Right lobe of liver (tissue), 6 donors: Measurements from ENCODE around the gene METTL17. TPM values are rescaled to one million over a fixed set of nuclear protein-coding genes. Genes with fewer than 3 reads are reported as not detected.
A peak's percentile ranks its signal among the peaks of the same experiment; 100 is the strongest.

Experiments
- ATAC-seq, 4 donors: fragments of 200-7000 bp; cut with Tn5 transposase; one replicate each; pipeline ENCODE4 v1.9.1; 2020; ENCODE audit warnings: mild to moderate bottlenecking in 4 of 4, moderate library complexity in 4 of 4
- DNase-seq, 3 donors: peaks; one replicate each; pipeline ENCODE4 v3.0.0-alpha.2; 2020
- H3K27ac ChIP-seq, 3 donors: fragments of 200-600 bp; one replicate each; pipeline ENCODE4 v1.8.0; 2022
- H3K27me3 ChIP-seq, 2 donors: fragments of 200-600 bp; one replicate each; pipeline ENCODE4 v1.8.0; 2022
- H3K36me3 ChIP-seq, 4 donors: fragments of 200-600 bp; sonication (generic) in 1 of 4; one replicate each; pipeline versions ENCODE4 v1.5.1 to v1.8.0; 2017 to 2022; ENCODE audit warnings: control low read depth in 1 of 4
- H3K4me1 ChIP-seq, 4 donors: fragments of 200-600 bp; sonication (generic) in 1 of 4; one replicate each; pipeline versions ENCODE4 v1.5.1 to v1.8.0; 2017 to 2022; ENCODE audit warnings: control low read depth in 1 of 4
- H3K4me3 ChIP-seq, 3 donors: fragments of 200-600 bp; one replicate each; pipeline ENCODE4 v1.8.0; 2022
- H3K9me3 ChIP-seq, 4 donors: fragments of 200-600 bp; sonication (generic) in 1 of 4; one replicate each; pipeline versions ENCODE4 v1.5.1 to v1.8.0; 2017 to 2022; ENCODE audit warnings: control low read depth in 1 of 4
- POLR2A ChIP-seq: fragments of 450-650 bp; IDR thresholded peaks from one replicate; pipeline ENCODE4 v1.6.1; 2017; ENCODE audit warnings: antibody characterized with exemption, mild to moderate bottlenecking
- WGBS: methylation state at CpG from one replicate; pipeline ENCODE4 v1.1.6; 2018; ENCODE audit warnings: low coverage, low lambda C conversion rate; ENCODE audit not compliant: insufficient coverage; ENCODE audit errors: missing lambda C conversion rate; 5-methylcytosine and 5-hydroxymethylcytosine counted together
- intact Hi-C, 2 donors: fragments of 100-400 bp; cut with DNase I; formaldehyde crosslinking; loops; one replicate each; pipeline versions ENCODE4 v1.11.2 to v1.14.1; 2022
- microRNA-seq, 2 donors: library from miRNA; unstranded; fragments of <30 nt; microRNA quantifications; one replicate each; pipeline ENCODE4, GENCODE V29; 2019 to 2020
- small RNA-seq, 2 experiments: library from RNA; depleted of rRNA; stranded (forward); fragments of <200 nt; gene quantifications; one replicate each; pipeline ENCODE3, GENCODE V24; 2016
- total RNA-seq, 6 experiments: library from RNA; depleted of rRNA in 2 of 6; stranded (reverse); fragments of >200 nt in 2 of 6; fragmentation: NEBNext Ultra II Directional in 3 of 6; extraction: Animal tissue kit (Norgen Biotek cat#: 25700) in 3 of 6; gene quantifications; one replicate each; pipeline versions ENCODE4 v1.1.0 to v1.2.4, GENCODE V29; 2016 to 2023
- TF ChIP-seq, protein P1 (sequence below), 4 donors: fragments of 200-600 bp in 3 of 4; fragments of 450-650 bp in 1 of 4; IDR thresholded peaks; one replicate each; pipeline versions ENCODE4 v1.5.1 to v1.8.0; 2016 to 2022; ENCODE audit warnings: antibody characterized with exemption in 4 of 4, mild to moderate bottlenecking in 2 of 4
- donor health status: DM: no; HTN: yes; CAD: no.
- donor health status: DM: no; HTN: no; CAD: no.
- donor health status: DM: no; HTN: no; CAD: no.
- donor health status: DM: no; HTN: yes; CAD: no.
- donor health status: DM: no; HTN: yes; CAD: no.

METTL17 gene
- total RNA-seq, 6 experiments from 2014 or later: 27.5 to 70.7 (median 34.6) TPM

DNA sequence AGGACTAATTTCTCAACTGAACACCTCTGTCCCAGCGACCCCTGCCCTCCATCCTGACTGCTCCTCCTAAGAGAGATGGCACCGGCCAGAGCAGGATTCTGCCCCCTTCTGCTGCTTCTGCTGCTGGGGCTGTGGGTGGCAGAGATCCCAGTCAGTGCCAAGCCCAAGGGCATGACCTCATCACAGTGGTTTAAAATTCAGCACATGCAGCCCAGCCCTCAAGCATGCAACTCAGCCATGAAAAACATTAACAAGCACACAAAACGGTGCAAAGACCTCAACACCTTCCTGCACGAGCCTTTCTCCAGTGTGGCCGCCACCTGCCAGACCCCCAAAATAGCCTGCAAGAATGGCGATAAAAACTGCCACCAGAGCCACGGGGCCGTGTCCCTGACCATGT, 53.1 kb downstream of the METTL17 start:
- TF ChIP-seq, protein P1, sequence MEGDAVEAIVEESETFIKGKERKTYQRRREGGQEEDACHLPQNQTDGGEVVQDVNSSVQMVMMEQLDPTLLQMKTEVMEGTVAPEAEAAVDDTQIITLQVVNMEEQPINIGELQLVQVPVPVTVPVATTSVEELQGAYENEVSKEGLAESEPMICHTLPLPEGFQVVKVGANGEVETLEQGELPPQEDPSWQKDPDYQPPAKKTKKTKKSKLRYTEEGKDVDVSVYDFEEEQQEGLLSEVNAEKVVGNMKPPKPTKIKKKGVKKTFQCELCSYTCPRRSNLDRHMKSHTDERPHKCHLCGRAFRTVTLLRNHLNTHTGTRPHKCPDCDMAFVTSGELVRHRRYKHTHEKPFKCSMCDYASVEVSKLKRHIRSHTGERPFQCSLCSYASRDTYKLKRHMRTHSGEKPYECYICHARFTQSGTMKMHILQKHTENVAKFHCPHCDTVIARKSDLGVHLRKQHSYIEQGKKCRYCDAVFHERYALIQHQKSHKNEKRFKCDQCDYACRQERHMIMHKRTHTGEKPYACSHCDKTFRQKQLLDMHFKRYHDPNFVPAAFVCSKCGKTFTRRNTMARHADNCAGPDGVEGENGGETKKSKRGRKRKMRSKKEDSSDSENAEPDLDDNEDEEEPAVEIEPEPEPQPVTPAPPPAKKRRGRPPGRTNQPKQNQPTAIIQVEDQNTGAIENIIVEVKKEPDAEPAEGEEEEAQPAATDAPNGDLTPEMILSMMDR (IDR thresholded peaks at IDR 0.05): no peak
- no peak for TF ChIP-seq POLR2A
- intact Hi-C loops: no loop called here

DNA sequence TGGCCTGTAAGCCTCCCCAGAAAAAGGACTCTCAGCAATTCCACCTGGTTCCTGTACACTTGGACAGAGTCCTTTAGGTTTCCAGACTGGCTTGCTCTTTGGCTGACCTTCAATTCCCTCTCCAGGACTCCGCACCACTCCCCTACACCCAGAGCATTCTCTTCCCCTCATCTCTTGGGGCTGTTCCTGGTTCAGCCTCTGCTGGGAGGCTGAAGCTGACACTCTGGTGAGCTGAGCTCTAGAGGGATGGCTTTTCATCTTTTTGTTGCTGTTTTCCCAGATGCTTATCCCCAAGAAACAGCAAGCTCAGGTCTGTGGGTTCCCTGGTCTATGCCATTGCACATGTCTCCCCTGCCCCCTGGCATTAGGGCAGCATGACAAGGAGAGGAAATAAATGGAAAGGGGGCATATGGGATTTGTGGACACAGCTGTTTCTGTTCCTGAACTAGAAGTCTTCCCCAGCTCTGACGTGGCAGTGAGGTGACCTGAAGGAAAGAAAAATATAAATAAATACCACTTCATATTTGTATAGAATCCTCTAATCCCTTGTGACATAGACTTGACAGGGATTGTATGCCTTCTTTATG, 53.7 kb downstream of the METTL17 start:
- H3K4me3 ChIP-seq: peak overlapping the region in 2 of 3 donors; percentile 0 to 17
- TF ChIP-seq, protein P1 (IDR thresholded peaks at IDR 0.05): no peak
- TF ChIP-seq POLR2A: no peak
- H3K4me1 ChIP-seq: peaks cover 2 to 93% (median 31%) of the 10 kb centered on the region in 4 donors
- H3K9me3 ChIP-seq: no peaks in the 10 kb centered on the region
- WGBS: 22% methylated on average over 2 of the region's 2 CpGs
- ATAC-seq (peak; percentile 1 to 37 (median 21)), DNase-seq (no peak)
- intact Hi-C loops: no loop called here
- H3K27ac ChIP-seq: peak overlapping the region; percentile 29 to 61 (median 57)
- no peaks in the 10 kb centered on the region for H3K36me3 ChIP-seq
- H3K27me3 ChIP-seq: no peaks in the 10 kb centered on the region

More for the DNA sequence above, 53.1 kb downstream of the METTL17 start:
- 20% methylated on average over 1 of the region's 8 CpGs for WGBS
- Histone ChIP-seq H3K27me3 (no peaks in the 10 kb centered on the region), H3K27ac (peak overlapping the region; percentile 29 to 61 (median 57)), H3K4me3 (peak overlapping the region in 2 of 3 donors; percentile 0 to 17), H3K9me3 (no peaks in the 10 kb centered on the region), H3K4me1 (peaks cover 2 to 93% (median 31%) of the 10 kb centered on the region in 4 donors), H3K36me3 (no peaks in the 10 kb centered on the region)
- ATAC-seq (peak; percentile 41 to 52 (median 48)), DNase-seq (peak; percentile 60 to 75 (median 70))

DNA sequence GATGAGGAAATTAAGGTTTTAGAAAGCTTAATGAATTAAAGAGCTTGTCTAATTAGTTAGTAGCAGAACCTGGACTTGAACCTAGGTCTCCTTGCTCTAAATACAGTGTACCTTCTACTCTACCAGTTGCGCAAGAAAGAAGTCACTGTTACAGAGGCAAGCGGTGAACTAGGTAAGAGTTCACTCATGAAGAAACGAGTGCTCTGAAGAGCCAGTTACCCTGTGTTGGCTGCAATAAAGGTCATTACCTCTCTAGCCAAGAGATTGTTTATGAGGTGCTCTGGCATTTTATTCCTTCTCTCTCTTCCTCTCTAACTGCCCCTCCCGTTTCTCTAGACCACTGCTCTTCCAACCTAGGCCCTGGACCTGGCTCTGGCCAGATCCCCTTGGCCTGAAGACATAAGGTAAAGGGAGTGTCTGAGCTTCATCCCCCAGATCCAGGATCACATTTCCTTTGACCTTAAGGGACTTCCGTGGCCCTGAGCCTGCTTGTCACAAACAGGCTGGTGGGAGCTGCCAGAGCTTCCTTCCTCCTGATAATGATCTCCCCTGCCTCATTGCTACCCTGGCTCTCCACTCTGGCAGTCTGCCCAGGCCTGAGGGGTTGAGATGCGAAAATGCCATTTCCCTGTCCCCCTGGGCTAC, 54.3 kb downstream of the METTL17 start:
- Histone ChIP-seq H3K36me3 (no peaks in the 10 kb centered on the region), H3K27me3 (no peaks in the 10 kb centered on the region), H3K27ac (peak overlapping the region; percentile 41 to 78 (median 57)), H3K4me3 (no peak overlapping the region), H3K9me3 (no peaks in the 10 kb centered on the region), H3K4me1 (peaks cover 2 to 93% (median 32%) of the 10 kb centered on the region in 4 donors)
- intact Hi-C loops: no loop called here
- 12% methylated on average over 6 of the region's 6 CpGs for WGBS
- peak in 1 of 3 donors; percentile 38 for DNase-seq
- TF ChIP-seq, protein P1 (IDR thresholded peaks at IDR 0.05): no peak
- TF ChIP-seq POLR2A: no peak
- peak; percentile 60 to 71 (median 69) for ATAC-seq

Small RNA genes lying within 50 kb of the gene (microRNA-seq; reads per million reads assigned to microRNA genes)
- gene MIR6717: 0 to 0.64 reads per million in 2 donors

Small RNA genes lying within 50 kb of the gene (small RNA-seq; reads per million reads assigned to genes)
- 0 reads per million in 2 experiments for gene RN7SL189P

Other genes with a start within 250 kb of the METTL17 start
- not detected for gene EDDM3A, start 244.1 kb upstream of the METTL17 start, total RNA-seq
- gene EDDM3B, start 221.6 kb upstream of the METTL17 start, total RNA-seq: not detected
- 1 to 10 TPM; 2.3 to 7.9 (median 4.0) TPM for gene RNASE6, start 208.7 kb upstream of the METTL17 start, total RNA-seq
- gene RNASE1, start 187.1 kb upstream of the METTL17 start, total RNA-seq: 100 to 1,000 TPM in 1 of 6 experiments, 10 to 100 TPM in 5; 20.1 to 106 (median 34.1) TPM
- 1 to 10 TPM in 2 of 6 experiments, not detected in 4; 1.0 to 1.1 TPM for gene RNASE3, start 98.6 kb upstream of the METTL17 start, total RNA-seq
- gene RNASE2, start 34.5 kb upstream of the METTL17 start, total RNA-seq: 1 to 10 TPM in 2 of 6 experiments, under 1 TPM in 3, not detected in 1; 0.29 to 1.7 (median 0.81) TPM
- not detected for gene SLC39A2, start 9.3 kb downstream of the METTL17 start, total RNA-seq
- gene NDRG2, start 35.1 kb downstream of the METTL17 start, total RNA-seq: 100 to 1,000 TPM in 5 of 6 experiments, 10 to 100 TPM in 1; 92.2 to 255 (median 192) TPM
- 1 to 10 TPM in 3 of 6 experiments, under 1 TPM in 3; 0.24 to 3.4 (median 1.6) TPM for gene TPPP2, start 40.2 kb downstream of the METTL17 start, total RNA-seq
- gene RNASE13, start 44.8 kb downstream of the METTL17 start, total RNA-seq: not detected
- gene RNASE7, start 52.4 kb downstream of the METTL17 start, total RNA-seq: under 1 TPM in 3 of 6 experiments, not detected in 3; 0.18 to 0.31 (median 0.22) TPM
- not detected for gene RNASE8, start 67.8 kb downstream of the METTL17 start, total RNA-seq
- gene ARHGEF40, start 80.3 kb downstream of the METTL17 start, total RNA-seq: 10 to 100 TPM; 17.1 to 35.8 (median 25.1) TPM
- gene ZNF219, start 108.7 kb downstream of the METTL17 start, total RNA-seq: 10 to 100 TPM in 2 of 6 experiments, 1 to 10 TPM in 4; 6.9 to 20.6 (median 9.3) TPM
- 1 to 10 TPM in 1 of 6 experiments, under 1 TPM in 3, not detected in 2; 0.20 to 1.2 (median 0.38) TPM for gene TMEM253, start 111.1 kb downstream of the METTL17 start, total RNA-seq
- not detected for gene OR5AU1, start 166.1 kb downstream of the METTL17 start, total RNA-seq